GM19324 (cell line): ENCODE data around the gene ABCB9.

ENCODE experiments used
- ATAC-seq: cut with Tn5 transposase; IDR thresholded peaks from one replicate; pipeline ENCODE4 v1.9.1; 2021; ENCODE audit warnings: mild to moderate bottlenecking, moderate library complexity; ENCODE audit not compliant: unreplicated experiment, low FRiP score

ABCB9 gene

DNA sequence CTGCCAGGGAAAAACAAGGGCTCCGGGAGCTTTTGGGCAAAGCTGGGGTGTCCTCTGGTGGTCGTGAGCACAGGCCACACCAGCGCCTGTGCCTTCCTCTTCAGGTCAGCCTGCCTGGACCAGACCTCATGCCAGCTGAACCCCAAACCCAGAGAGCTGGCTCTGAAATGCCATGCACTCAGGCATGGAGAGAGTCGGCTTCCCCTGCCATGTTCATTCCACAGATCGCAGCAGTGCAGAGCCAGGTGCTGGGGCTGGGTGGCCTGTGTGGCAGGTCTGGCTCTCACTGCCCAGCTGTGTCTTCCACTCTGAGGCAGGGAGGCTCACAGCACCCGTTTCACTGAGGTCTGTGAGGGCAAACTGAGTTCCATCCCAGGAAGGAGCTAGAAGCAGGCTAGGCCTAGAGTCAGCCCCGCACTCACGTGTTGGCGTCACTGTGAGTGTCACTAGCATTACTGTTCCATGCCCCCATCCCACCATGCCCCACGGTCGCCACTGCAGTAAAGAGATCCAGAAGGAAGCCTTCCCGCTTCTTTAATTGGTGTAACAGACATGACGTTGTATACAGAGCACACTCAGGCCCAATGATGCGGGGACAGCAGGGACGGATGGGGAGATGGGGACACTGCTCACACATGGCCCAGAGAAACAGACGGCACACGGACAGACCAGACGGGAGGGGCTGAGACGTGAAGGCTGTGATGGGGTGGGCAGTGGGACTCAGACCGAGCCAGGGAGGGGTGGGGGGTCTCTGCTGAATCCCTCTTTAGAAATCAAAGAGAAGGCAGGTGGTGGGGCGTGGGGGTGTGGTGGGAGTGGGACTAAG, 16.9 kb upstream of the ABCB9 start:
- no peak for ATAC-seq

DNA sequence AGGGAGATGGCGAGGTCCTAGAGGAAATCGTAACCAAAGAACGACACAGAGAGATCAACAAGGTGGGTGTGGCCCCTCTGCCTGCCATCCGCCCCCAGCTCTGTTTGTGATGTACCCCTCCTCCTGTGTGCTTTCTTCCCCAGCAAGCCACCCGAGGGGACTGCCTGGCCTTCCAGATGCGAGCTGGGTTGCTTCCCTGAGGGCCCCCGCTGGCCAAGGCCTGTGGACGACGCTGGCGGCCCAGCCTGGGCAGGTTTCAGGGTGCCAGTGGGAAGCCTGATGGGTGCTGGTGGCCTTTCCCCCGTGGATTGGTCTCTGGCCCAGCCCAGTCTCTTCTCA, 16.2 kb upstream of the ABCB9 start:
- ATAC-seq = no peak

DNA sequence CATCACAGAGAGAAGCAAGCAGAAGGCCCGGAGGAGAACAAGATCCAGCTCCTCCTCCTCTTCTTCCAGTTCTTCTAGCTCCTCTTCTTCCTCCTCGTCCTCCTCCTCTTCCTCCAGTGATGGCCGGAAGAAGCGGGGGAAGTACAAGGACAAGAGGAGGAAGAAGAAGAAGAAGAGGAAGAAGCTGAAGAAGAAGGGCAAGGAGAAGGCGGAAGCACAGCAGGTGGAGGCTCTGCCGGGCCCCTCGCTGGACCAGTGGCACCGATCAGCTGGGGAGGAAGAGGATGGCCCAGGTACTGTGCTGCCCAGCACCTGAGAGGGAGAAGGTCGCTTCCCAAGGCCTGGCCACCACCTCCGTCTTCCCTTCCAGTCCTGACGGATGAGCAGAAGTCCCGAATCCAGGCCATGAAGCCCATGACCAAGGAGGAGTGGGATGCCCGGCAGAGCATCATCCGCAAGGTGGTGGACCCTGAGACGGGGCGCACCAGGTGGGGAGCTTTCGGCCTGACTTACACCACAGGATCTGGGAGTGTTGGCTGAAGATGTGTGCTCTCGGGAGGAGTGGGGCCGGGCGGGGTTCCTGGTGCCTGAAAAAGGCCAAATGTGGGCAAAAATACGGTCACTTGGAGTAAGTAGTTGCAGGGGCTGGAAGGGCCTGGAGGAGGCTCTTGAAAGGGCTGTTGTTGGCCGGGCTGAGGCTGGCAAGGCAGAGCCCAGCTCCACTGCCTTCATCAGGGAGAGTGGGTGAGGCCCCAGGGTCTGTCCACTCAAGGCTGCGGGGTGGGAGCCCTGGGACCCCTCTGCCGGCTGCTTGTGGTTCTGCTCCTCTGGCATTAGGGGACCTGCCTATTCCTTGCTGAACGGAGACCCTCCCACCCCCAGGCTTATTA, 15.6 kb upstream of the ABCB9 start:
- ATAC-seq = no peak

DNA sequence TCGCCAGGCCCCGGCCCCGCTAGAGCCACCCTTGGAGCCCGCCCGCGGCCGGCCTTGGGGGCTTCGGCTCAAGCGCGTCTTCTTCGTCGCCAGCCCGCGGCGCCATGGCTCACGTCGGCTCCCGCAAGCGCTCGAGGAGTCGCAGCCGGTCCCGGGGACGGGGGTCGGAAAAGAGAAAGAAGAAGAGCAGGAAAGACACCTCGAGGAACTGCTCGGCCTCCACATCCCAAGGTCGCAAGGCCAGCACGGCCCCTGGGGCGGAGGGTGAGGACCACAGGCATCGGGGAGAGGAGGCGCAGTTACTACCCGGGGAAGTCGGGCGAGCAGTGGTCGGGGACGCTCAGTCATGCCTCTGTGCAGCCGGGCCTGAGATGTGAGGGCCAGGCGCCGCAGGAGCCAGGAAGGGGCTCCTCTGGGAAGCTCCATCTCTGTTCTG, 14.8 kb upstream of the ABCB9 start:
- ATAC-seq = no peak

DNA sequence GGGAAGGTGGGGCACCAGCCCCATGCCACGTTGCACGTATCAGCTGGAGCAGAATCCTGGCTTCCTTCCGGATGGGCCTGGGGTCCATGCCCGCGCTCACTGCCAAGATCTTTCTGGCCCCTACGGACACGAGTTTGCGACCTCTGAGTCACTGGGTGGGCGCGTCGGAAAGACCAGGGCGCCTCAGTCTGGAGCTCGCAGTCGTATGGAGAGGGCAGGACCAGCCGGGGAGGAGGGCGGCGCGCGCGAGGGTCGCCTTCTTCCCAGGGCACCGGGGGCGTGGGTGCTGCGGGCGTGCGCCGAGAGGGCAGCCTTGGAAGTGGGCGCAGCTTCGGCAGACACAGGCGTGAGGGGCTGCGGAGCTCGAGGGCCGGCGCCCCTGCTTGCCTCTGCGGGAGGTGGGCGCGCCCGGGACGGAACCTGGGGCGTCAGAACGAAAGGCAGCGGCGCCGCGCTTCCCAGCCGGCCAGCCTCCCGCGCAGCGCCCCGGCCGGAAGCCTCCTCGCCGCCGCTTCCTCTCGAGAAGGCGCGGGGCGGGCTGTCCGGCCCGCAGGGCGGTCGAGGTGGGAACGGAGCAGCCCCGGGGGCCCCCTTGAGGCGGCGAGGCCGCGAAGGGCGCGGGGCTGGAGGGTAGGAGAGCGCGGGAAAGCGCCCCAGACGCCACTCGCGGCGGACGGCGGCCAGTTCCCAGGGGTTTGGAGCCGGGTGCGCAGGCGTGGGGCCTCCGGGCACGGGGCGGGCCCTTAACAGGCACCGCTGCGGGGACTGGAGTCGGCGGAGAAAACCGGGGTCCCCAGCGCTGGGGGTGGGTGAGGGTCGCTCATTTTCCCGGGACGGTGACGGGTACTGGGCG, 14.1 kb upstream of the ABCB9 start, which contains the start of gene ARL6IP4:
ARL6IP4 (plus strand) TSS at position 499 of the 853 bp plus-strand sequence. CDS start 459 bp downstream, outside the sequence.
- peak; percentile 69 for ATAC-seq

DNA sequence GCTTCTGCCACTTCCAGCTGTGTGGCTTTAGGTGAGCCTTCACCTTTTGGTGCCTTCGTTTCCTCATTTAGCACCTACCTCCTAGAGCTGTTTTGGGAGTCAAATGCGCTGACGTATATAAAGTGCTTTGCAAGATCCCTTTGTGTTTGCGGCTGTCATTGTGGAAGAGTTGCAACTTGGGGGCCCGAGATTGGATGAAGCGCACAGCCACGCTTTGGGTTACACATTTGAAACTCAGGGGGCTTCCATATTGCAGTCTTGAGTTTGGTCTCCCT, 13.6 kb upstream of the ABCB9 start:
- ATAC-seq = no peak

DNA sequence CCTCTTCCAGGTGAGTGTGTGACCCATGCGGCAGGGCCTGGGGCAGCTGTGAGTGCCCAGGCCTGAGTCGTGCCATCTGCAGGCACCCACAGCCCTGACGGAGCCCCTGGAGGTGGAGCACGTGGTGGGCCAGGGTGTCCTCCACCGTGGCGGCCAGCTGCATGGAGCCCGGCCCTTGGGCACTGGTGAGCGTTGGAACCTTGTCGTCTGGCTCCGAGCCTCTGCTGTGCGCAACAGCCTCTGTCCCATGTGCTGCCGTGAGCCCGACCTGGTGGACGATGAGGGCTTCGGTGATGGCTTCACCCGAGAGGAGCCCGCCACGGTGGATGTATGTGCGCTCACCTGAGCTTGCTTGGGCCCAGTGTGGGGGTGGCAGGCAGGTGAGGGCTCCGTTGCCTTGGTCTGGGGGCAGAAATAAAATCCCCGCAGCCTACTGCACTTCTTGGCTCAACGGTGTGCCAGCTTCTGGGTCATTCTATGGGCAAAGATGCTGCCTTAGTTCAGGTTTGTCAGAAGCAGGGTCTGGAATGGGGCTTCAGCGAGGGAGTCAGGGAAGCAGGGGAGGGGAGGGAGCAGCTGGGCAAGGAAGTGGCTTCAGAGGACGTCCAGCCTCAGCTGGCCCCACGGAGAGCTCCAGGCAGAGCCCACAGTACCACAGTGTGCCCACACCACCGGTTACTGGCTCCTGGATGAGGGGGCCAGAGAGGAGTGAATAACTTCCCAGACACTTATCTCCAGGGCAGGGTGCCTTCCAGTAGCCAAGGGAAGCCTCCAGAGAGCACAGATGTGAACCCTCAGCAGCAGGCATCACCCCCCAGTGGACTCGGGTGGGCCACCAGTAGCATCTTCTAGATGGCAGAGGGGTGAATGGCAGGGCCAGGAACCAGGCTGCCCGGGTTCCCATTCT, 13.0 kb upstream of the ABCB9 start:
- ATAC-seq = no peak

DNA sequence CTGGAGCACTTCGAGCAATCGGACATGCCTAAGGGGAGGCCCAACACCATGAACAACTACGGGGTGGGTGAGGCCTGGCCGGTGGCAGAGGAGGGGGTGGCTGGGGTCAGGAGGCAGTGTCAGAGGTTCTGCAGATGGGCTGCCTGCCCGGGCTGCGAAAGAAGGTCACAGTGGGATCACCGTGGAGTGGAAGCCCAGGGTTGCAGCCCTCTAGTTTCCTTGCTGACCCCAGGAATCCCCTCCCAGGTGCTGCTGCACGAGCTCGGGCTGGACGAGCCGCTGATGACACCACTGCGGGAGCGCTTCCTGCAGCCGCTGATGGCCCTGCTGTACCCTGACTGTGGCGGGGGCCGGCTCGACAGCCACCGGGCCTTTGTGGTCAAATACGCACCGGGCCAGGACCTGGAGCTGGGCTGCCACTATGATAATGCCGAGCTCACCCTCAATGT, 12.3 kb upstream of the ABCB9 start:
- no peak for ATAC-seq

DNA sequence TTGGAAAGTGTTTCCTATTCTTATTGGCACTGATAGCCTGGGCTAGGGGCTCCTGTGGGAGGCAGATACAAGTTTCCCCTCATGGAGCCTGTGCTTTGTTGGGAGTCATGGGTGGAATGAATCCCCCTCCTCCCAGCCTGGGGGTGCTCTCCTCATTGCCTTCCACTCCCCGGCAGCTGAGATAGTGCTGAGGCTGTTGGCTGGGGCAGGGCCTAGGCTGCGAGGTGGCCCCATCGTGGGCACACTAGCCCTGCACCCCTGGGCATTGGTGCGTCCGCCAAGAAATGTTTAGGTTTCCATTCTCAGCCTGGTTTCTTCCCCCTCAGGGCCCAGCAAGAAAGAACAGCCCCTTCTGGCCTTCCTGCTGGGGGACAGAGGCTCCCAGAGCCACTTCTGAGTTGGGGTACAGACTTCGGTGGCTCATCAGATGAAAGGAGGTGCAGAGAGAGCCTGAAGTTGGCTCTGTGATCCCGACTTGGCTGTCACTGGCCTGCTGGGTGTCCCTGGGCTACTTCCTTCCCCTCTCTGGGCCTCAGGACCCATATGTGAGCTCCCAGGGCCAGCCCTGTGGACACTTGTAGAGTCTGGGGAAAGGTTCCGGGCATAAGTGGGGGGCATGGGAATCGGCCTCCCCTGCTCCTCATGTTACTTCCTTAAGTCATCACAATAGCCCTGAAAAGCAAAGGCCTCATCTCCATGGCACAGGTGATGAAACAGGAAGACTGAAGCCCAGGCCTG, 11.6 kb upstream of the ABCB9 start:
- no peak for ATAC-seq

DNA sequence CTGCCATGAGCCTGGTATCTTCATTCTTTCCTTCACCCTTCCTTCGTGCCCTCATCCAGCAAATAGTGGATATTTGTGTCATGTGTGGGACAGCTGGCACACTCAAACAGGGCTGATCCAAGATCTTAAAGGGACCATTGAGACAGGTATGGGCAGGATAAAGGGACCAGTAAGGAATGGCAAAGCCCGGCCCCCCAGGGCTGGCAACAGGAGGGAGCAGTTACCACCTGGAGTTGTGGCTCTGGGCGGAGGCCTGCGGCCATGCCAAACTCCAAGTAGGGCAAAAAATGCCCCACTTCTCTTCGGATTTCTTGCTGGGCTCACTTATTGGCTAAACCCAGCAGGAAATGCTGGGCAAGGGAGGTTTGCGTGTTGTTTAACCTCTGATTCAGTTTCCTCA, 10.9 kb upstream of the ABCB9 start:
- no peak for ATAC-seq

DNA sequence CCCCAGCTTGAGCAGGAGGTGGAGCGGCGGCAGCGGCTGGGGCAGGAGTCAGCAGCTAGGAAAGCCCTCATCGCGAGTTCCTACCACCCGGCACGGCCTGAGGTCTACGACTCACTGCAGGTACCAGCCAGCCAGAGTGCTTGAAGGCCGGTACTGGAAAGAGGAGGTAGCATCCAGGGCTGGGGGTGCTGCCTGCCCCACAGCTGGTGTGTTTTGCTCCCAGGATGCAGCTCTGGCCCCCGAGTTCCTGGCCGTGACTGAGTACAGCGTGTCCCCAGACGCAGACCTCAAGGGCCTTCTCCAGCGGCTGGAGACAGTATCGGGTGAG, 10.3 kb upstream of the ABCB9 start:
- ATAC-seq = no peak

DNA sequence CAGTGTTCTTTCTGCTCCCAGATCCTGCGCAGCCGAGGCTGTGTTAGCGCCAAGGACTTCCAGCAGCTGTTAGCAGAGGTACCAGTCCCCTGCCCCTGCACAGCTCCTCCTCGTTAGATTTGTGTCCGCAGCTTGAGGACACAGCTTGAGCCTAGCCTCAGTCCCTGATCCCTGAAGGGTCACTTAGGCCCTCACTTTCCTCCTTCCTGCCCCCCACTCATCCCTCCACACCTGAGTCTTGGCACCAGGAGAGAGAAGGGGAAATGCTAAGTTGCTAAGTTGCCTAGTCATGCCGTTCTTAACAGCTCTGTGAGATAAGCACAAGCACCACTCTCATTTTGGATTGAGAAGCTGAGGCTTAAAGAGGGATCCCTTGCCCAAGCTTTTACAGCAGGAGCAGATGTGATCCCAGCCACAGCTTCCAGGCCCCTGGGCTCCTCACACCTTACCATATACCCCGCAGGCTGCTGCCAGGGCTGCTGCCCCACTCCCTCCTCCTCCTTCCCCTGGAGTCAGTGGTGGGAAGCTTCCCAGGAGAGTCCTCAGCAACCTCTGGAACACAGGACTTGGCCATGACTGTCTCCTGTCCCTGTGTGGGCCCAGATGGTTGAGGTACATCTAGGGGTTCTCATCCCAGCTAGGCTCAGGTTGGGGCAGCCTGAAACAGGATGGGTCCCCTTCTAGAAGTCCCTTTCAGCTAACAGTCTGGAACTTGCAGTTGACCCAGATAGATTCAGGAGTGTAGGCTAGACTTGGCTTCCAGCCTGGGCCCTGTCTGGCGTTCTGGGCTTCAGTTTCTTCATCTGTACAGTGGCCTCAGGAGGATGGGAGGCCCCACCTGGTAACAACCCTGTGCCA, 9.8 kb upstream of the ABCB9 start:
- no peak for ATAC-seq

DNA sequence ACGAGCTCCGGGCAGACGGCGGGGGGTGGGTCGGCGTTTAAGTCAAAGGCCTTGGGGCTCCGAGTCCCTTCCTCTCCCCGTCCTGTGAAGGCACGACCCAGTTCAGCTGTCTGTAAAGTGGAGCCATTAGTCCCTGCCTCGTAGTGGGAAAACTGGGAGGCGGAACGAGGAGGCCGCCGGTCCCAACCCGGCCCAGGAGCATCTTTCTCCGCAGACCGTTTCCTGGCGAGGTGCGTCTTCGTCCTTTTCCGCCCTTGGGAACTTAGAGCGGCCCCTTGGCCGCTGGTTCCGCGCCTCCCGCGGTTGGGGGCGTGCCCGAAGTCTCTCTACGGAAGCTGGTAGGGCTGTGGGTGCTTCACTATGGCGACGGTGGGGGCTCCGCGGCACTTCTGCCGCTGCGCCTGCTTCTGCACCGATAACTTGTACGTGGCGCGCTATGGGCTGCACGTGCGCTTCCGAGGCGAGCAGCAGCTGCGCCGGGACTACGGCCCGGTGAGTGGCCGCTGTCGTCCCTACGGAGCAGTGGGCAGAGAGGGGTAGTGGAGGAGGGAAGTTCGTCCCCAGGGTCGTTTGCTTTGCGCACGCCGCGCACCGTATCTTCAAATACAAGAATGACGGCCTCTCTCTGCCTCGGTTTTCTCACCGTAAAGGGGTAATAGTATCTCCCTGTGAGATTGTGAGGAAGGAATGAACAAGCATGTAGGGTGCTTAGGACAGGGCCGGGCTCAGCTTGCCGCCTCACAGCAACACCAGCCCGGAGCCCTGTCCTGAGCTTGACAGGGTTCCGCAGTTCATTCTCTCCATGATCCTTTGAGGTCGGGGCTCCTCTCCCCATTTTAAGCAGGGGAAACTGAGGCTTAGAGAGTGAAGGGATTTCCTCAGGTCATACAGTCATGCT, 8.9 kb upstream of the ABCB9 start, which contains the start of gene OGFOD2:
OGFOD2 (plus strand) TSS at position 353 of the 898 bp plus-strand sequence; CDS start at position 361, 8 bp downstream.
- peak; percentile 71 for ATAC-seq

DNA sequence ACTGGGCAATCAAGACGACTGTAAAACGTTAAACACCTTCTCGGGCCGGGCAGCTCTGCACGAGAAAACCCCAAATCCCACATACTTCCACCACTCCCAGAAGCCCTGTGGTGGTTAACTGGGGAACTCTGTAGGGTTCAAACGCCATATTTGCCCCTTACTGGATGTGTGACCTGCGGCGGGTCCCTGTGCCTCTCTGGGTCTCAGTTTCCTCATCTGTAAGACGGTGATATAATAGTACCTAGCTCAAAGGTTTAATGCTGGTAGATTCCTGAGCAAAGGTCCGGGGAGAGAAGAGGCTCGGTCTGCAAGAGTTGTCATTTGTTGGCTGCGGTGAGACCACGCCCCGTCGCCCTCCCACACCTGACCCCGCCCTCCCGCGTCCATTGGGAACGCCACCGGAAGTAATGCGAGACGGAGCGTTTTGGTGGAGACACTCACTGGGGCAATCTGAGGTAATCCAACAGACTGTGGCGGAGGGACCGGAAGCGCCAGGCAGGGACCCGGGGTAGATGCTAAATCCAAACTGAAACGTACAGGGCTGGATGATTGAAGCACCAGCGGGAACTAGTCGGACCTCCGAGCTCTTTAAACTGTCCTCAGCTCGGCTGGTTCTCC, 8.1 kb upstream of the ABCB9 start:
- peak; percentile 85 for ATAC-seq

DNA sequence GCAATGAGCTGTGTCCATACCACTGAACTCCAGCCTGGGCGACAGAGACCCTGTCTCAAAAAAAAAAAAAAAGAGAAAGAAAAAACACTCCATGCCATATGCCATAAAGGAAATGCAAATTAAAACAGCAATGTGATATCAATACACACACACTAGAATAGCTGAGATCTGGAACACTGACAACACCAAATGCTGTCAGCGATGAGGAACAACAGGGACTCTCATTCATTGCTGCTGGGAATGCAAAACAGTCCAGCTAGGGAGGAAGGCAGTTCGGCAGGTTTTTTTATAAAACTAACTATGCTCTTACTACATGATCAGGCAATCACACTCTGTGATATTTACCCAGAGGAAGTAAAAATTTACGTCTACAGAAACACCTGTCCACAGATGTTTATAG, 3.4 kb upstream of the ABCB9 start:
- no peak for ATAC-seq

DNA sequence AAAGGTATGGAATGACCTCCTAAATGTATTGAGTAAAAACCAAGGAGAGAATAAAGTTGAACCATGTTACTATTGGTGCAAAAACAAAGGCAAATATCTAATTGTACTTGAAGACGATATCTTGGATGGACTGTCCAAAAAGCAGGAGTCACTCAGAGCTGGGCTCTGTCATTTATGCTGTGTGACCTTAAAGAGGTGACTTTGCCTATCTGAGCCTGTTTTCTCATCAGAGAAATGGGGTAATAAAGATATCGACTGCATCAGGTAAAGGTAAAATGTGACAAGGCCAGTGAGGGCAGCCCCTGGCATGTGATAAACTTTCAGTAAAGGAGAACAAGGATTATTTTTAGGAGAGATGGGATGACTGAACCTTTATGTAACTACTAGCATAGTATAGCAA, 1.8 kb upstream of the ABCB9 start:
- ATAC-seq = no peak
